Common myeloid progenitor, CD34-positive (primary cell): Measurements from ENCODE around the gene GAST.
"Not testable (repeated sequence)": the region's sequence is repeated elsewhere in the genome, so short reads cannot be mapped to it uniquely, and the experiment has no call there.

Source experiments
- CTCF ChIA-PET: fragments of 350-600 bp; sonication (Branson Sonifier 250); formaldehyde crosslinking; loops from one replicate; lab custom pipeline; 2021; ENCODE audit warnings: antibody characterized with exemption; lab: Charles Lee
- POLR2A ChIA-PET: fragments of 350-600 bp; sonication (Branson Sonifier 250); formaldehyde crosslinking; loops from one replicate; lab custom pipeline; 2021; ENCODE audit warnings: antibody characterized with exemption; lab: Charles Lee
- DNase-seq, 3 donors: peaks; one replicate each; pipeline versions ENCODE4 v3.0.0 to v3.0.0-alpha.2; 2013
- H3K27ac ChIP-seq, 2 experiments: 1 replicate in 1 of 2; 2 replicates in 1 of 2; pipeline ENCODE4 v1.7.0; 2013; ENCODE audit warnings: inconsistent platforms in 2 of 2, low read length in 2 of 2, mild to moderate bottlenecking in 2 of 2, low read depth in 1 of 2, moderate library complexity in 1 of 2; ENCODE audit not compliant: severe bottlenecking in 2 of 2, insufficient read depth in 1 of 2, poor library complexity in 1 of 2
- H3K27me3 ChIP-seq, 5 experiments: replicated peaks in 2 of 5; 1 replicate in 3 of 5; 2 replicates in 2 of 5; pipeline versions ENCODE4 v1.6.1 to v1.7.0; 2013; ENCODE audit warnings: low read length in 4 of 5, mild to moderate bottlenecking in 2 of 5, moderate library complexity in 2 of 5, inconsistent platforms in 1 of 5; ENCODE audit not compliant: insufficient read depth in 5 of 5, control insufficient read depth in 4 of 5
- H3K36me3 ChIP-seq, 4 experiments: 1 replicate in 2 of 4; 2 replicates in 2 of 4; pipeline versions ENCODE4 v1.6.1 to v1.7.0; 2013; ENCODE audit warnings: low read length in 3 of 4, control low read depth in 1 of 4, mild to moderate bottlenecking in 1 of 4; ENCODE audit not compliant: control insufficient read depth in 4 of 4, insufficient read depth in 4 of 4
- H3K4me1 ChIP-seq, 4 experiments: 1 replicate in 3 of 4; 2 replicates in 1 of 4; pipeline versions ENCODE4 v1.6.1 to v1.7.1; 2013; ENCODE audit warnings: low read length in 3 of 4, mild to moderate bottlenecking in 3 of 4, control low read depth in 1 of 4, inconsistent platforms in 1 of 4, moderate library complexity in 1 of 4; ENCODE audit not compliant: control insufficient read depth in 4 of 4, insufficient read depth in 4 of 4; ENCODE audit errors: control extremely low read depth in 1 of 4
- H3K4me3 ChIP-seq, 7 experiments: 1 replicate in 4 of 7; 2 replicates in 3 of 7; pipeline versions ENCODE4 v1.5.1 to v1.7.0; 2013; ENCODE audit warnings: mild to moderate bottlenecking in 7 of 7, low read length in 6 of 7, moderate library complexity in 6 of 7, inconsistent platforms in 2 of 7, low read depth in 2 of 7, control low read depth in 1 of 7; ENCODE audit not compliant: insufficient read depth in 4 of 7, control insufficient read depth in 1 of 7; ENCODE audit errors: extremely low read depth in 1 of 7
- H3K9me3 ChIP-seq, 5 experiments: 1 replicate in 4 of 5; 2 replicates in 1 of 5; pipeline versions ENCODE4 v1.6.1 to v1.7.1; 2013; ENCODE audit warnings: low read length in 4 of 5, mild to moderate bottlenecking in 2 of 5, inconsistent platforms in 1 of 5, low read depth in 1 of 5, moderate library complexity in 1 of 5; ENCODE audit not compliant: control insufficient read depth in 4 of 5, insufficient read depth in 2 of 5; ENCODE audit errors: control extremely low read depth in 1 of 5
- WGBS: methylation state at CpG from one replicate; pipeline ENCODE4 v1.1.5; 2013; ENCODE audit not compliant: insufficient coverage; 5-methylcytosine and 5-hydroxymethylcytosine counted together

GAST gene

DNA sequence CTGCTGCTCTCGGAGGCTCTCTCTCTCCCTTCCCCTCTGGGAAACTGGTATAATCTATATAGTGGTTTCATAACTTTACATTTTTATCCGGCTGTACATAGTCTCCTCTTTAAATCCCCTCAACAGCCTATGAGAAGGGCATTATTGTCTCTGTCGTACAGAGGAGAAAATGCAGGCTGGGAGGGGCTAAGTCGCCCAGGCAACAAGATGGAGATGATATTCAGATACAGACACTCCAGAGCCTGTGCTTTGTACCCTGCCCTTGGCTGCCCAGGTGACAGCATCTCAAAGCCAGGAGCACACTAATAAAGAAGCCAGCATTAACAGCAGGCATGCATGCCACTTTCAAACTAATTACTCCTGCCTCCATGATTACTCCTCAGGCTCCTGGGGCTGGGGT is 28.1 kb upstream of the GAST start:
- H3K9me3 ChIP-seq = no peaks in the 10 kb centered on the region

DNA sequence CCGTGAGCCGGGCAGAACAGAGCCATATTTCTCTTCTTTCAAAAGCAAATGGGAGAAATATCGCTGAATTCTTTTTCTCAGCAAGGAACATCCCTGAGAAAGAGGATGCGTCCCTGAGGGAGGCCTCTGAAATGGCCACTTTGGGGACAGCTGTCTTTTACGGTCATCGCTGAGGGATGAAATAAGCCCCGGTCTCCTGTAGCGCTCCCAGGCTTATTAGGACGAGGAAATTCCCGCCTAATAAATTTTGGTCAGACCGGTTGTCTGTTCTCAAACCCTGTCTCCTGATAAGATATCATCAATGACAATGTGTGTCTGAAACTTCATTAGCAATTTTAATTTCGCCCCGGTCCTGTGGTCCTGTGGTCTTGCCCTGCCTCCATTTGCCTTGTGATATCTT is 26.4 kb upstream of the GAST start:
- peaks cover 8 to 16% (median 15%) of the 10 kb centered on the region in 4 experiments for H3K36me3 ChIP-seq
- not testable (repeated sequence) for H3K4me3 ChIP-seq, H3K27ac ChIP-seq, DNase-seq, H3K27me3 ChIP-seq, H3K9me3 ChIP-seq
- peaks cover 7 to 50% (median 40%) of the 10 kb centered on the region in 4 experiments for H3K4me1 ChIP-seq
- 98% methylated on average over 8 of the region's 13 CpGs for WGBS
- POLR2A ChIA-PET = interaction anchor here (1.0 kb wide), 1 partner anchor 18 kb away, joined by 3 read pairs; no protein-coding TSS in a partner anchor
- CTCF ChIA-PET = interaction anchor here (1.1 to 2.1 kb wide), 2 partner anchors 23 to 25 kb away, joined by 3 to 5 read pairs; no protein-coding TSS in a partner anchor

More for the DNA sequence above, 28.1 kb upstream of the GAST start:
- no peak overlapping the region for H3K27ac ChIP-seq
- WGBS = 94% methylated on average over 2 of the region's 4 CpGs
- H3K27me3 ChIP-seq = no peaks in the 10 kb centered on the region
- no peaks in the 10 kb centered on the region for H3K36me3 ChIP-seq
- peaks cover 0 to 51% (median 42%) of the 10 kb centered on the region in 4 experiments for H3K4me1 ChIP-seq
- CTCF ChIA-PET = interaction anchor here (2.1 kb wide), 1 partner anchor 23 kb away, joined by 5 read pairs; no protein-coding TSS in a partner anchor
- POLR2A ChIA-PET = no interaction called here
- no peak overlapping the region for H3K4me3 ChIP-seq
- DNase-seq = no peak

DNA sequence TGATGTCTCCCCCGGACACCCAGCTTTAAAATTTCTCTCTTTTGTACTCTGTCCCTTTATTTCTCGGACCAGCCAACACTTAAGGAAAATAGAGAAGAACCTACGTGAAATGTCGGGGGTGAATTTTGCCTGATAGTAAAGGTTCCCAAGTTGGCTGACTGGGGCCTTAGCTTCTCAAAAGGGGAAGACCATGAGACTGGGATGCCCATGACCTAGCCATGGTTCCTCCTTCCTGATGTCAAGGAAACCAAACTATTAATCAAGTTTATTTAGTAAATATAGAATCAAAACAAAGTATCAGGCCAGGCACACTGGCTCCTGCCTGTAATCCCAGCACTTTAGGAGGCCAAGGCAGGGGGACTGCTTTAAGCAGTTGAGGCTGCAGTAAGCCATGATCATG is 25.9 kb upstream of the GAST start:
- no CpG with 5 or more reads among the region's 4 CpGs for WGBS
- Histone ChIP-seq H3K4me3 (no peak overlapping the region), H3K27me3 (no peaks in the 10 kb centered on the region), H3K4me1 (peaks cover 7 to 50% (median 44%) of the 10 kb centered on the region in 4 experiments), H3K27ac (no peak overlapping the region), H3K9me3 (no peaks in the 10 kb centered on the region), H3K36me3 (peaks cover 11 to 22% (median 20%) of the 10 kb centered on the region in 4 experiments)
- POLR2A ChIA-PET = interaction anchor here (1.0 kb wide), 1 partner anchor 18 kb away, joined by 3 read pairs; no protein-coding TSS in a partner anchor
- DNase-seq = no peak
- CTCF ChIA-PET = interaction anchor here (2.1 kb wide), 1 partner anchor 25 kb away, joined by 5 read pairs; no protein-coding TSS in a partner anchor

DNA sequence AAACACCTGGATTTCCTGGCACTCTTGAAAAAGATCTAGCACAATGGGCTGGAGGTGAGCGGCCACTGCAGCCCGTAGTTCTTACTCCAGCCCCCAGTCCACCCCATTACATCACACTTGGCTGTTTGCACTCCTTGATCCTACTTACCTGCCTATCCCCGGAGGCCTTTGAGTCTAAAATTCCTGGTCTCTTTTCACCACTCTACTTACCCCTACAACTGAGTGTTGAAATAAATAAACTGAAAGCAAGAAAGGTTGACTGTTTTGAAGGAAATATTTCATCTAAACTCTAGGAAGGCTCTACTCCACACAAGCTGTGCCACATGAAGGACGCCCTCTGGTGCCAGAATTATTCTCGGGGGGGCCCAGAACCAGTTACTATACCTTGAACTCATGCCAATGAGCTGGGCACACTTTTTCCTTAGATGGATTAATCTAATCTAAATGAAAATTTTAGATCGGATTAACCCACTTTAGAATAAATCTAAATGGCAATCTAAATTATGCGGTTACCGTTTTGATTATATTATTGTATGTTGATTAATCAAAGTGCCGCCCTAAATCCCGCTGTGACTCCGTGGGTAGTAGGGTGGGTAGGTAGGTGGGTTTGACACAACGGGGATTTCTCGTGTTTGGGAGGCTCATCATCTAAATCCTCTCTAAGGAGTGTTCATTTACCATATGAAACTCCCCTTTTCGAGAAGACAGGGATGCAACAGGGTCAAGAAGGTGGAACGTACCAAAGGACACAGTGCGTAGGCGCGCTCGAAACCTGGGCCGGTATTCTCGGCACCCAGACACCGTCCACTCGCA is 24.1 kb upstream of the GAST start:
- peak in 2 of 3 donors; percentile 77 to 79 for DNase-seq
- peak overlapping the region; percentile 52 to 95 (median 81) for H3K4me3 ChIP-seq
- peaks cover 7 to 36% (median 30%) of the 10 kb centered on the region in 4 experiments for H3K4me1 ChIP-seq
- POLR2A ChIA-PET = interaction anchor here (0.6 to 6.0 kb wide), 11 partner anchors 8 to 1041 kb away, joined by 3 to 86 read pairs (median 5); partner anchors contain the start of genes ODAD4 and SMARCE1
- peak overlapping the region; percentile 44 to 100 for H3K27ac ChIP-seq
- H3K36me3 ChIP-seq = peaks cover 14 to 38% (median 37%) of the 10 kb centered on the region in 4 experiments
- H3K9me3 ChIP-seq = no peaks in the 10 kb centered on the region
- H3K27me3 ChIP-seq = no peaks in the 10 kb centered on the region
- CTCF ChIA-PET = interaction anchor here (0.6 to 5.4 kb wide), 6 partner anchors 9 to 38 kb away, joined by 3 to 91 read pairs (median 4); no protein-coding TSS in a partner anchor
- 10% methylated on average over 14 of the region's 23 CpGs for WGBS

DNA sequence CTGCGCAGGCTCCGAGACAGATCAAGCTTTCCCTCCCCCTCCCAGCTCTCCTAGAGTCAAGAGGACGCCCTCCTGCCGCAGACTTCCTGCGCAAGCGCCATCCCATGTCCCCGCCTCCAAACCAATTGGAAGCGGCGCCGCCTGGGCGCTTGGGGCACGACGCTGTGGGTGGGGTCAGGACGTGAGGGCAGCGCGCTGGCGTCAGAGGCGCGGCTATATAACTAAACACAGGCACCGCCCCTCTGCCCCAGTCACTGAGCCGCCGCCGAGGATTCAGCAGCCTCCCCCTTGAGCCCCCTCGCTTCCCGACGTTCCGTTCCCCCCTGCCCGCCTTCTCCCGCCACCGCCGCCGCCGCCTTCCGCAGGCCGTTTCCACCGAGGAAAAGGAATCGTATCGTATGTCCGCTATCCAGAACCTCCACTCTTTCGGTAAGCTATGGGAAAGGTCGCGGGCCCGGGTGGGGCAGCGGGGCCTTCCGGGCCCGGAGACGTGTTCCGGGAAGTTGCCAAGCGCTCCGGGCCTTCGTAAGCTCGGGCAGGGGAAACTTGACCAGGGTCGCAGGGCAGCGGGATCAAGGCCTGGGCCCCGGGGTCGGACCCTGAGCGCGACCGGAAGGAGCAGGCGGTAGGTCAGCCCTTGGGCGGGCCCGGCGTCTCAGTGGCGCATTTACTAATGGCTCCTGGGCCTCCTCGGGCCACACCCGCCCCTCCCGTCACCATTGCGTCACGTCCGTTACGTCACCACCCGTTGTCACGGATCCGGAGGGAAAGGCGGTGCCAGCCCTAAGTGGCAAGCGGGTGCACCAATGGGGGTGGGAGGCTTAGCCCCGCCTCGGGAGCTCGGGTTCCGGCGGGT is 23.3 kb upstream of the GAST start, which contains the start of gene EIF1:
Gene EIF1 (plus strand): TSS at position 245 of the 856 bp plus-strand sequence. CDS start 154 bp downstream, at position 399.
- POLR2A ChIA-PET = interaction anchor here (0.6 to 6.0 kb wide), 16 partner anchors 8 to 1041 kb away, joined by 3 to 86 read pairs (median 4); partner anchors contain the start of genes DHX58, JUP, ODAD4 and SMARCE1
- peak; percentile 99 to 100 (median 100) for DNase-seq
- no peaks in the 10 kb centered on the region for H3K9me3 ChIP-seq
- CTCF ChIA-PET = interaction anchor here (0.6 to 5.4 kb wide), 10 partner anchors 10 to 97 kb away, joined by 3 to 91 read pairs (median 4); partner anchors contain the start of gene JUP
- peaks cover 17 to 45% (median 42%) of the 10 kb centered on the region in 4 experiments for H3K36me3 ChIP-seq
- peak within 1 kb of the TSS; percentile 99 to 100 for H3K27ac ChIP-seq
- H3K27me3 ChIP-seq = no peaks in the 10 kb centered on the region
- H3K4me3 ChIP-seq = peak within 1 kb of the TSS; percentile 52 to 96 (median 89)
- under 1% methylated on average over 62 of the region's 81 CpGs for WGBS
- peaks cover 7 to 27% (median 26%) of the 10 kb centered on the region in 4 experiments for H3K4me1 ChIP-seq
